ENCODE measurements around the gene AARS2.
"Not testable (repeated sequence)": the region's sequence is repeated elsewhere in the genome, so short reads cannot be mapped to it uniquely, and the experiment has no call there.

AARS2 gene

DNA sequence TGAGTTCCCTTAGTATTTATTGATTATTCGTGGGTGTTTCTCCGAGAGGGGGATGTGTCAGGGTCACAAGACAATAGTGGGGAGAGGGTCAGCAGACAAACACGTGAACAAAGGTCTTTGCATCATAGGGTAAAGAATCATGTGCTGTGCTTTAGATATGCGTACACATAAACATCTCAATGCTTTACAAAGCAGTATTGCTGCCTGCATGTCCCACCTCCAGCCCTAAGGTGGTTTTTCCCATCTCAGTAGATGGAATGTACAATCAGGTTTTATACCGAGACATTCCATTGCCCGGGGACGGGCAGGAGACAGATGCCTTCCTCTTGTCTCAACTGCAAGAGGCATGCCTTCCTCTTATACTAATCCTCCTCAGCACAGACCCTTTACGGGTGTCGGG lies 15.1 kb upstream of the AARS2 start:
- not testable (repeated sequence) for DNase-seq

DNA sequence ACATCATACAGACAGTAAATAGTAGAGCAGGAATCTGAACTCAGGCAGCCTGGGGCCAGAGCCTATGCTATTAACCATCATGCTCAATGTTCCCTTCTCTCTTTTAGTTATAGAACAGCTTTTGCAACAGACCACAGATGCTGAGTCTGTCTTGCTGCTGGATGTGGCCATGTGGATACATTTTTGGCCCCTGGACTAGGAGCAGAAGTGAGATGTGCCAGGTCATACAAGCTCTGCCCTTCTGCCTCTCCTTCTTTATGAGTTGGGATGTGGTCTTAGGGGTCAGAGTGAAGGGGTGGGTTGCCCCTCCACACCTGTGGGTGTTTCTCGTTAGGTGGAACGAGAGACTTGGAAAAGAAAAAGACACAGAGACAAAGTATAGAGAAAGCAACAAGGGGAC lies 14.6 kb upstream of the AARS2 start:
- no peak for DNase-seq

DNA sequence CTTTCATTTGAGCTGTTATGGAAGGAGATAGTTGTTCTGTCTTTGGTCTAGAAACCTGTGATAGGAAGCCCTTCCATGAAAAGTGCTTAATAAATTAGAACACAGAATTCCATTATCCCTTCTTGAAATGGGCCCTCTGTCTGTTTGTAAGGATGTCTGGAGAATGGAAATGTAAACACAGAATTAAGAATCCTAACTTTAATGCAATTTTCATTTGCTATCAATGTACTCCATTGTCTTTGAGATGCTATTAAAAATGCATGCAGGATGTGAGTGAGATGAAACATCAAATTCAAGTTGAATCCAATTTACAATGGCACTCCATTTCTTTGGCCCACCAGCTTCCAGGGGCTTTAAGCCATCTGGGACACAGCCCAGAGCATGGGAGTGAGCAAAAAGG lies 13.9 kb upstream of the AARS2 start:
- DNase-seq: no peak

DNA sequence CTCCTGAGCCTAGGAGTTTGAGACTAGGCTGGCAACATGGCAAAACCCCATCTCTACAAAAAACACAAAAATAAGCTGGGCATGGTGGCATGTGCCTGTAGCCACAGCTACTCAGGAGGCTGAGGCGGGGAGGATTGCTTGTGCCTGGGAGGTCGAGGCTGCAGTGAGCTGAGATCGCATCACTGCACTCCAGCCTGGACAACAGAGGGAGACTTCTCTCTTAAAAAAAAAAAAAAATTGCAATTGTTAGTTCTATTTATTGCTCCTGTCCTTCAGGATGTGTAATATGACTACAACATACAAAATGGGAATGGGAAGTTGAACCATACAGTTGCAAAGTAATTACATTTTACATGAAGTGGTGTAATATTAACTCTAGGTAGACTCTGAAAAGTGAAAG lies 8.1 kb upstream of the AARS2 start:
- DNase-seq: no peak

DNA sequence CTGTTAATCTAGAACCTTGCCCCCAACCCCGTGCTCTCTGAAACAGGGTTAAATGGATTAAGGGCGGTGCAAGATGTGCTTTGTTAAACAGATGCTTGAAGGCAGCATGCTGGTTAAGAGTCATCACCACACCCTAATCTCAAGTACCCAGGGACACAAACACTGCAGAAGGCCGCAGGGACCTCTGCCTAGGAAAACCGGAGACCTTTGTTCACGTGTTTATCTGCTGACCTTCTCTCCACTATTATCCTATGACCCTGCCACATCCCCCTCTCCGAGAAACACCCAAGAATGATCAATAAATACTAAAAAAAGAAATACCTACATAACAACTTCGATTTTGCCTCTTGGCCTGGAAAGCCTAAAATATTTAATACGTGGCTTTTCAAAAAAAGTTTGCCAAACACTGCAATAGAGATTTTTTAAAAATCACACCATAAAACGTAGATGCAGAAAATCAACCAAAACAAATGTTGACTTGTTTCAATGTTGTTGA lies 4.0 kb upstream of the AARS2 start:
- DNase-seq: not testable (repeated sequence)

DNA sequence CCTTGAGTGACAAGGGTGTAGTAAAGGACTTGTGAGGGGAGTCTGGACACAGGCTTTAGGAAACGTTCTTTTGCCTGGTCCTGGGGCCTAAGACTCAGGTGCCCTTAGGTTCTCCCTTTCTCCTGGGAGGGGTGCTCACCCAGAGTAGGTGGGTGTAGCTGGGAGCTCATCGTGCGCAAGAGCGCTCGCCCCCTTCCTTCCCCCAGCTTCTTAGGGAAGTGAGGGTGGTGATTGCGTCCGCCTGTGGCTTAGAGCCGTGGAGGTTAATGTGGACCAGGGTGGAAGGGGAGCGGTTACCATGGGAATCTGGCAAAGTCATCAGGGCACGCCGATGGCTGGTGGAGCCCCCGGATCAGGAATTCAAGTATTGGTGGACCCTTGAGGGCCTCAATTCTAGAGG lies 3.3 kb upstream of the AARS2 start:
- no peak for DNase-seq

DNA sequence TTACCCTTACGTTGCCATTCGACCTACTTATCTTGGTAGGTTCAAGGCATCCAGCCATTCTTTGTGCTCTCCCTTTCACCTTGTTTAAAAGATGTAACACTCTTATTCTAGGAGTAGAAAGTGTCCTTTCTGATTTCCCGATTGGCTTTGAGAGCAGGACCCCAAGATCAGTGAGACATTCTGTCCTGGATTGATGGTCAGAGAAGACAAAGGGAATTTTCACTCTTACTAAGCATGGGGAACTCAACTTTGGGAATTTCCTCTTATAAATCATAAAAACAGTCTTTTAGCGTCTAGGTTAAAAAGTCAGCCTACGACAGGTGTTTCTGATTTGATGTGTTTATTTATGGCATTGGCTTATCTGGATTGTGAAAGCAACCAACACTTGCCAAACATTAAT lies 2.8 kb upstream of the AARS2 start:
- no peak for DNase-seq

DNA sequence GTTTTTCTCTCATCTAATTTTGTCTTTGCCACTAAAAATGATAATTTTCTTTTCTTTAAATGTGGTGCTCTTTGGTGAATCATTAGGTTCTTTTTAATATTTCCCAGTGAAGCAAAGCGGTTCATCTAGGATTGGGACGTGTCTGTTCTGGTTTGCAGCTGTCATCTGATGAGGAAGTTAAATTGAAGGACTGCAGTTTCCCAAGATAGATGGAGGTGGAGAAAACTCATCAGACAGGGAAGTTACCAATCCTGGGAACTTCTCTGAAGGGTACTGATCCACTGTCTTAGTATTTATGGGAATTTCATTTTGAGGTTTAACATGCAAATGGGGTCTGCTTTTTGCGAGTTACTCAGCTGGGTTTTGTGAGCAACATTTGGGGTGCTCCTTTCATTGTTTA lies 2.4 kb upstream of the AARS2 start:
- DNase-seq: no peak

DNA sequence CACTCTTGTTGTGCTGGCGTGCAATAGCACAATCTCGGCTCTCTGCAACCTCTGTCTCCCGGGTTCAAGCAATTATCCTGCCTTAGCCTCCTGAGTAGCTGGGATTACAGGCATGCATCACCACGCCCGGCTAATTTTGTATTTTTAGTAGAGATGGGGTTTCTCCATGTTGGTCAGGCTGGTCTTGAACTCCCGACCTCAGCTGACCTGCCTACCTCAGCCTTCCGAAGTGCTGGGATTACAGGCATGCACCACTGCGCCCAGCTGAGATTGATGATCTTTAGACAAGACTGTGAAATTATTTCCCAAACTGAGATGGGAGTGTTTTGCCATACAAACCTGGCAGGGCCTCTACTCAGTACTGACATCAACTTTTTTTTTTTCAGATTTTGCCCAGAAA lies 1.5 kb upstream of the AARS2 start:
- DNase-seq: not testable (repeated sequence)

DNA sequence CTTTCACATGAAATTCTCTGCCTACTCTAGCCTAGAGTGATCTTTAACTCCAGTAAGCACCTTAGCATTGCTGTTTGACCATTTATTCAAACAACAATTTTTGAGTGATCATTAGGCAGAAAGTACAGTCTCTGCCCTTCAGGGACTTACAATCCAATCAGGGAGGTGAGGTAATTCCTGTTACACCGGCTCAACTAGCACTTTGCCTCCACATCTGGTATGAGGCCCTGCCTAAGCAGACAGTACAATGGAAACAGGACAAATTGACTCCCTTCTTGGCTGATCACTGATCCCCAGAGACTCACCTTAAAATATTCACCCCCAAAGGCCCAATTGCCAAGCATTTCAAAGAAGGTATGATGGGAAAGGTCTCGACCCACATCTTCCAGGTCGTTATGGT lies 1.4 kb downstream of the AARS2 start:
- DNase-seq: no peak

DNA sequence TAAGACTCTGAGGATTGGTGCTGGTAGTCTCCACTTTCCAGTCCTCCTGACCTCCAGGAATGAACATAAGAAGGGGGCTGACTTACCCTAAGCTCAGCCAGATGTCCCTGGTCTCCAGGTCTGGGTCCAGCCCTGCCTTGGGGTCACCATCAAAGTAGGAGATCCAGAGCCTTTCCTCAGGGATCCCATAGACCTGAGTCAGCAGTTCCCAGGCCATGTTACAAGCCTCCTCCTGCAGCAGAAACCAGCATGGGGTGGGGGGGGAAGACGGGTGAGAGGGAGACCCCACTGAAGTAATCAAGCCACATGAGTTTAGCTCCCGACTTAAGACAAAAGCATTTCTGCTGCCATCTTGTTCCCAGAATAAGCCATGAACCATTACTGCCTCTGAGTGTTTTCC lies 1.8 kb downstream of the AARS2 start:
- DNase-seq: no peak

DNA sequence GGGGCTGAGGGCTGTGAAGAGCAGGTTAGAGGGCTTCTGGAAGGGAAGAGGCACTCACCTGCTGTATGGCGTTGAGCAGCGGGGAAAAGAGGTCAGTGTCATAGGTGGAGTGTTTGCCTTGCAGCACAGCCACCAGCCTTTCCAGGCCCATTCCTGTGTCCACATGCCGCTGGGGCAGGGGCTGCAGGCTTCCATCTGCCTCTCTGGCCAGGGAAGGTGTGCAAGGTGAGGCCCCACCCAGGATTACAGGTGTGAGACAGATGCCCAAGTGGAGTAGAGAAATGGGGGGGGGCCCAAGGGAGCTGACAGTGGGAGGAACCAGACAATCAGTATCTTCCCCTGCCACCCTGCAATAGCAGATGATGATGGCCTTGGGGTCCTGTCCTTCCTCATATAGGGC lies 2.9 kb downstream of the AARS2 start:
- DNase-seq: no peak

DNA sequence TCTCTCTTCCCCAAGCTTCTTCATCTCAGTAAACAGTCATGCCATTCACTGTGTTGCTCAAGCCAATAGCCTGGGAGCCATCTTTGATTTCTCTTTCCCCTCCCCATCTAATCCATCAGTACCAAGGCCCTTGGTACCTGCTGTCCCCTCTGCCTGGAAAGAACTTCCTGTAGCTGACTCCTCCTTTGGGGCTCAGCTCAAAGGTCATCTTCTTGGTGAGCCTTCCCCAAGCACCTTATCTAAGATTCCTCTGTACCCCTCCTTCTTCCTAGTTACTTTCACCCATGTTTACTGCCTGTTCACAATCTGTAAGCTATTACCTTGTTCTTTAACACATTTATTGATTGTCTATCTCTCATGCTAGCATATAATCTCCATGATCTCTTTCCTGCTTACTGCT lies 3.5 kb downstream of the AARS2 start:
- DNase-seq: no peak

DNA sequence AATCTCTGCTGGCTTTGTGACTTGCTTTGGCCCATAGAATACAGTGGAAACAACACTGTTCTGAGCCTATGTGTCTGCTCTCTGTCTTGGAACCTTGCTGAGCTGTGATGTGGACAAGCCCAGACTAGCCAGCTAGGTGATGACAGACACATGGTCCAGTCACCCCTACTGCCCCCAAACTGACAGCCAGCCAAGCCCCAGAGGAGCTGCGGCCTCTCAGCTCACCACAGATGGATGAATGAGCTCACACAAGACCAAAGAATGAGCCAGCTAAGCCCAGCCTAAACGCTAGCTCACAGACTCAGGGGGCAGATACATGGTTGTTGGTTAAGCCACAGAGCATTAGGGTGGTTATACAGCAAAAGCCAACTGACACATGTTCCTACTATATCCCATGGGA lies 4.1 kb downstream of the AARS2 start:
- no peak for DNase-seq

DNA sequence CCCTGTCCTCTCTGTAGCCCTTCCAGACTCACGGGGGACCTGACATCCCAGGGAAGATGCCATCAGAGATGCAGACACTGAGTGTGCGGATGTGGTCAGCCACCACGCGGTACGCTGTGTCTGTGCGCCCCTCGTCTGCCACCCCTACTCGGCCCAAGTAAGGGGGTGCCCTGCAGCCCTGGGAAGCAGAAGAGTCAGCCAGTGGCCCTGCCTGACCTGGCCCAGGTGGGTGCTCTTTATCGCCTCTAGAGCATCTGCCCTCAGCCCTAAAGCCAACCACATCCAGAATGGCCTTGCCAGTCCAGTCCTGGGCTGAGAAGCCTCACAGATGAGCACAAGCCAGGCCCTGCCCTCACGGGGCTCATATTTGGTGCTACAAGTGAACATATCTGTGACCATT lies 5.9 kb downstream of the AARS2 start:
- no peak for DNase-seq

DNA sequence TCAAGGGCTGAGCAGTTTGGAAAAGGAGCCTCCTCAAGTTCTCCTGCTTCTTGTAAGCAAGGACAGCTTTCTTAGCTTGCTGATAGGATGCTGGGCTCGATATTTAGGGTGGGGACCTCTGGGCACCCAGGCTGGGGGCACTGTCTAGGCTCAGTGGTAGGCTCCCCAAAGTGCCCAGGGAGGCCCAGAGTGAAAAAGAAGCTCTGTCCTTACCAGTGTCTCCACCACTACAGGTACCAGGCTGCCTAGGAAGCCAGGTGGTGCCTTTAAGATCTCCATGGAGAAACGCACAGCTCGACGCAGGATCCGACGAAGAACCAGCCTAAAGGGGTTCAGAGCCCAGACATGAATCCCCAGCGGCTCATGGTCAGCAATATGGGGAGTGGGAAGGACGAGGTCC lies 6.4 kb downstream of the AARS2 start:
- DNase-seq: no peak

DNA sequence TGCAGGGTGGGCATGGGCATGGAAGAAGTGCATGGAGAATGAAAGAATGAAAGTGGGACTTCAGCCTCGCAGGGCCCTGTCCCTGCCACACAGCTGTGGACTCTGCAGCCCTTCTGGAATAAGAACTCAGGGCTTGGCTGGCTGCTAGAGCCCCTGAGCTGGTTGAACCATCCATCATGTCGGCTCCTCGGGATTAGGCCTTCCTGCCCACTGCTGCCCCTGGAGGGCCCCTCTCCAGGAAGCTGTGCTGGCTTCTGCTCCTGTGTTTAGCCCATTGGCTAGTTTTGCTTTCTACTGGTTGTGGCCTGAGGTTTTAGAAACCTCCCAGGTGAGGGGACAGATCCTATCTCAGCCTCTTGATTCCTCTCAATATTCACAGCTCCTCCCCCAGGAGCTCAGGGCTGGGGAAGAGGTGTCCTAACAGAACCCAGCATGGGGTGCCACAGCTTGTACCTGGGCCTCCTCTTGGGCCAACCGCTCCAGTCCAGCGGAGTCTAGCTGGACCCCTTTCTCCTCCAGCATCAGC lies 7.9 kb downstream of the AARS2 start:
- no peak for DNase-seq

DNA sequence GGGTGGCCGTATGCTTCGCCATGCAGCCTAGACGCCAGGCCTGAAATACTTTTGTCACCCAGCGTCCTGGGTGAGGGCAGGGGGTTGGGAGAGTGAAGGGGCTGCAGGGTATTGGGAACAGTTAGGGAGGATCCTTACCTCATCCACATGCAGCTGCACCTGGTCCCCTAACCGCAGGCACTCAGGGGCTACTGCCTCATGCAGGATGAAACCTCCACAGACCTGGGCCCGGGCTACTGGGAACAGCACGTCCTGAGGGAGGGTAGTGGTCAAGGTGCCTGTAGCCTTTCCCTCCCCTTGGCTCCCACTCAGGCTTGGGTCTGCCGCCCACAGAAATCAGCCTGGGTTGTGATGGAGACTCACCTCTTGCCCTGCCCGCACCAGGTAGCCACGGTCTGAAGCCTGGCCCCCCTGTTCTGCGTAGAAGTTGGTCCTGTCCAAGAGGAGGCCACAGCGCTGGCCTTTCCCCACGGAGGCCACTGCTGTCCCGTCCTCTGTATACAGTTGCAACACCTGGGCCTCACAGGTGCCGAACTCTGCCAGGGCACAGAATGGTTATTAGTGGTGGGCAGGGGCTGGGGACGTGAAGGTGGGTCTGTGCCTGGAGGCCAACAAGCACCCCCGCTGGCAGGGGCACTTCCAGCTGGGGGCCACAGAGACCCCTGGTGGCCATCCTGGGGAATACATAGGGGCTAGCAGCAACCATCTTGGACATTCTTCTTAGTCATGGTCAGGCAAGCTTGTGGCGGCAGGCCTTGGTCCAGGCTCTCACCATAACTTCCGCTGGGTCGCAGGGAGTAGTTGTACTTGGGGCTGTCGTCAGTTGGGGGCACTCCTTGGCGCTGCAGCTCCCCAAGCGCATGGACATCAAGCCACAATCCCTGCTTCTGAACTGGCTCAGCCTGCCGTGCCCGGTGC lies 8.6 kb downstream of the AARS2 start:
- peak; percentile 28 for DNase-seq

DNA sequence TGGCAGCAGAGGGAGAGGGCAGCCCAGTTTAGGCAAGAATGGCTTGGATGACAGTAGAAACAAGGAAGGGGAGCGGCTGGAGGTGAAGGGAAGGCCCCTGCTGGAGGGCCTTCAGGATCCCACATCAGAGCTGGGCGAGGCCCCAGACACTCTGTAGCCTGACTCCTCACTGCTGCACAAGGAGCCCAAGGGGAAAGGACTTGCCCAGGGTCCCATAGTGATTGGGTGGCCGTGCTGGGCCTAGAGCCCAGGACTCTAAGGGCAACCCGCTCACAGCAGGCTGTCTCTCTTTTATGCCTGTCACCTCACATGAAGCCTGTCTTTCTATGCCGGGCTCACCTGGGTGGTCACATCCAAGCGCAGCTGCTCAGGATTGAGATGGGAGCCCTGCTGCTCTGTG lies 9.3 kb downstream of the AARS2 start:
- DNase-seq: no peak

DNA sequence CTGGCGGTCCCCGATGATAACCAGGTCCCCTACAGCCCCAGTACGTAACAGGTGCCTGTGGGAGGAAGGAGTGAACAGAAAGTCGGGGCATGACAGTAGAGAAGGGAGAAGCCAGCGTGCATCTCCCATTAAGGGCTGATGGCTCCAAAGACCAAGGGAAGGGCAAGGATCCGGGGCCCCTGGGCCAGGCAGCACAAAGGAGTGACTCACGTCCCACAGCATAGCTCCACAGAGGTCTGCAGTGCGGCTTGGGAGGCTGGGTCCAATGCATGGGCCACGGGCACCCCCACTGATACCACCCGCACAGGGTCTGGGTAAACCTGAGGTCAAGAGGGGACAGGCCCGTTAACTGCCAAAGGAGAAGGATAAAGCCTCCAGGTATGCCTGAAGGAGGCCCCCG lies 10.3 kb downstream of the AARS2 start:
- DNase-seq: no peak

DNA sequence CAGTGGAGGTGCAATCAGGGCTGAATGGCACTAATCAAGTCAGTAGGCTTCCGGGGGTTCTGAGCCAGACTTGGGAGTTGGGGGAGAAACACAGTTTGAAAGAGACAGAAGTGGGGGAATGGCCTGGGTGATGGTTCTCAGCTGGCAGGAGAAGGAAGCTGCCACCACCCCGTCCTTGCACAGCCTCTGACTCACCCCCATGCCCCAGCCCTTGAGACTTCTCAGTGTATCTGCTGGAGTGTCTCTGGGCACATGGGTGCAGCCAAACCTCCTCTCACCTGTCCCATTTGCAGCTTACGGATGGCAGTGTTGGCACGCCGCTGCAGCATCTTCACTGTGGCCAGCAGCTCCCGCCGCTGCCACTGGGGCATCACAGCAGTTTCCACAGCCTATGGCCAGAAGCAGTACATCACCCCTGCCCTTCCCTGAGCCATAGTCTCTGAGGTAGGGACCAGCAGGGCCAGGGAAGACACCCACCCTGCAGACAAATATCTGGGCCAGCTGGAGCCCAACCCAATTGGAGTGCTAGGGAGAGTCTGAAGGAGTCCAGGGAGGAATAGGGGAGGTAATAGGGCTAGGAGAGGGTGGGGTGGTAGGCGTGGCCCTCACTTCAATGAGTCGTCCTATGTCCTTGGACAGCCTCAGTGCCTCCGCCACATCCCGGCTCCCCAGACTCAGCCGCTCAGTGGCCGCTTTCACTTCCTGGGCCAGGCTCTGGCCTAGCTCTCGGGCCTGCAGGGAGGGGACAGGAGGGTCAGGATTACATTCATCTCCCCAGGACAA lies 11.2 kb downstream of the AARS2 start:
- no peak for DNase-seq

DNA sequence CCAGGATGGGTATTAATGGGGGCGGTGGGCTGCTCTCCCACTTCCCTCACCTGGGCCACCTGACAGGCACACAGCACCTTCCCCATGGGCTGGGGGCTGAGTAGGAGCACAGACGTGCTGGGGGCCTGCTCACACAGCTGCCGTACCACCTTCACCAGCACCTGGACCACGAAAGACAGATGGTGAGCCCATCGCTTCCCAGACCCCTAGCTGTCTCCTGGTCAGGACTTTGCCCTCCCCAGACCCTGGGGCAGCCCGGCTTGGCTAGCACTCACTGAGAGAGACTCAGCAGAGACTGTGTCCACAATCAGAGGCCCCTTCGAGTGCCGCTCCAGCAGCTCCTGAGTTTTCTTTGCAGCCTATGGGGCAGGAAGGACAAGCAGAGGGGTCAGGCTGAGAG lies 12.0 kb downstream of the AARS2 start:
- no peak for DNase-seq

DNA sequence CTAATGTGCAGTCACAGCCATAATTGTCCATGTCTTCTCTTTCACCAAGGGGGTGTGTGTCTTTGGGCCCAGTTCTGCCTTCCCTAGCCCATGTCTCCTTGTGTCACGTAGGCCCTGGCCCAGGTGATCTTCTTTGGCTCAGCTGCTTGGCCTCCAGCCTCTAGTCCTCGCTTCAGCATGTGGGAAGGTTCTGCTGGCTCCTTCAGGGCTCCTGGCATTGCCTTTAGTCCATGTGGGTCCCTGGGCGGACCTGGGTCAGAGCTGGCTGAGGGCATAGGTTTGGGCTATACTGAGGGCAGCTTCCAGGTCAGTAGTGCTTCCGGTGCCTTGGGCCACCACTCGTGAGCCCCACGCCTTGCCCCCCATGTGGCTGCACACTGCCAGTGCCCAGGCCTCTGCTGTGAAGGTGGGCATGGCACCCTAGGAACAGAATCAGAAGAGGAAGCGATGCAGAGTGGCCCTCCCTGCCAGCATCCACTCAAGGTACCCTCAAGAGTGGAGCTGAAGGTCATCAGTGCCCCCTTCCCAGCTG lies 12.8 kb downstream of the AARS2 start:
- no peak for DNase-seq

DNA sequence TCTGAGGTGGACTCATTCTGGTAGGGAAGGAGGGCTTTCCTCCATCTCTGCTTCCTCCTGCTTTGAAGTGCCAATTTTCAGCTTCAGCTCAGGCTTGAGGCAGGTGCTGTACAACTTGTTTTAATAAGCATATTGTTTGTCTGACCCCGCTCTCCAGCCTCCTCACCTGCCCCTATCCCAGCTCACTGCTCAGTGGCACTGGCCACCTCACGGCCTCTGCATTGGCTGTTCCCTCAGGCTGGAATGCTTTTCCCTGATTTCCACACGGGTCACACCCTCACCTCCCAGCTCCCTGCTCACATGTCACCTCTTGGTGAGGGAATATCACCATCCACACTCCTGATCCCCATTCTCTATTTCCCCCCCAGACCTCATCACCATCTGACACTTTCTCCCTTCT lies 14.3 kb downstream of the AARS2 start:
- DNase-seq: no peak
